ENCODE measurements around the gene MCF2L2. TPM values are rescaled to one million over a fixed set of nuclear protein-coding genes. Genes with fewer than 3 reads are reported as not detected.

The MCF2L2 gene
- total and polyA plus RNA-seq, 2 of the 13 experiments (the other 11 are each of a cell fraction or from before 2014, with no cell fraction given): not detected

GRCh38 chr3:183279371-183279770 is 149.0 kb downstream of the MCF2L2 start:
- Histone ChIP-seq H4K20me1 (ENCODE audit: insufficient read depth, low read length) (no peaks in the 10 kb centered on the region), H3K27me3 (ENCODE audit: control insufficient read depth in 1 of 2, insufficient read depth in 2 of 2, low read length in 2 of 2) (peaks cover 0 to 7% of the 10 kb centered on the region in 2 experiments; a peak in 2 of 5 replicates), H3K9me3 (ENCODE audit: low read length) (no peaks in the 10 kb centered on the region), H3K4me3 (replicated peaks in 1 of 3; ENCODE audit: insufficient read depth in 1 of 3, low read depth in 2 of 3, low read length in 3 of 3) (no peak overlapping the region), H3K36me3 (replicated peaks in 1 of 2; ENCODE audit: control insufficient read depth in 1 of 2, insufficient read depth in 2 of 2, low read length in 2 of 2) (no peaks in the 10 kb centered on the region), H3K79me2 (ENCODE audit: insufficient read depth, low read length) (no peaks in the 10 kb centered on the region), H3K9ac (ENCODE audit: insufficient read depth, low read depth, low read length) (no peak overlapping the region), H3K27ac (ENCODE audit: extremely low read length, insufficient read depth, low read length) (no peak overlapping the region), H3K4me1 (ENCODE audit: insufficient read depth, low read length) (no peaks in the 10 kb centered on the region), H3K4me2 (ENCODE audit: low read depth, low read length) (no peak overlapping the region), H2AFZ (ENCODE audit: low read length) (no peak overlapping the region)
- in situ Hi-C loops (cut with HindIII; ENCODE audit: extremely low pct_ligation_motif_present, low pct_unique_long_range_greater_than_20kb): no loop called here
- intact Hi-C loops (cut with micrococcal nuclease; ENCODE audit: unreplicated experiment): no loop called here
- no peak for ATAC-seq
- no TSS peak for BruUV-seq (replicated peaks)
- DNase-seq (ENCODE audit: low spot score): no peak
- TF ChIP-seq ZBTB3 (CRISPR knock-in tag; IDR thresholded peaks at IDR 0.05; ENCODE audit: borderline replicate concordance, low read depth): no peak
- no peak for TF ChIP-seq KLF11 (CRISPR knock-in tag; IDR thresholded peaks at IDR 0.05)
- WGBS (ENCODE audit: low lambda C conversion rate): 67% methylated on average over 3 of the region's 3 CpGs
- CTCF ChIA-PET (ENCODE audit: low intra/inter-chr PET ratio, low total read pairs): no interaction called here
- POLR2A ChIA-PET: no interaction called here
- no peak for FAIRE-seq

DNA sequence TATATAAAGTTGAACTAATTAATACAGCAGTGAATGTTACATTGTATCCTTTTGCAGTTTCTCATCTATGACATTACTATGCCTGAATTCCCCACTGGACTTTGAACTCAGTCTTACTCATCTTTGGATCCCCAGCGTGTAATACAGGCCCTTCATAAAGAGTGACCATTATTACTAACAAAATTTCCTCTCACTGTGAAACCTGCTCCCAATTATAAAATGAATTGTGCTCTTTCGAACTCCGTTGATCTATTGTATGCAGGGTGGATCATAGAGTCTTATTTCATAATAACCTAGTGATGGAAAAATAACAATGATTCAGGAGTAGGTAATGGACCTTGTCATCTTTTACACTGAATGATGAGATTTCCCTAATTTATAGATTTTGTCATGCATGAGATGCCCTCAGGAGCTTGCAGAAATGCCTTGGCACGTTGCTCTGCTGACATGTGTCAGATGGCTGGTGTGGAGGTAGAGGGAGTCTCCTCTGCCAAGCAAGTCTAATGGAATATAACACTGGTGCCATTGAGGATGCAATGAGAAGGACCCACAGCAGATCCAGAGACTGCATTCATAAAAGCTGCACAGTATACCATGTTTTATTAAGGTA is 149.8 kb downstream of the MCF2L2 start:
- POLR2A ChIA-PET: no interaction called here
- ATAC-seq: no peak
- Histone ChIP-seq H3K9ac (ENCODE audit: insufficient read depth, low read depth, low read length) (no peak overlapping the region), H3K36me3 (replicated peaks in 1 of 2; ENCODE audit: control insufficient read depth in 1 of 2, insufficient read depth in 2 of 2, low read length in 2 of 2) (no peaks in the 10 kb centered on the region), H2AFZ (ENCODE audit: low read length) (no peak overlapping the region), H3K79me2 (ENCODE audit: insufficient read depth, low read length) (no peaks in the 10 kb centered on the region), H4K20me1 (ENCODE audit: insufficient read depth, low read length) (no peaks in the 10 kb centered on the region), H3K4me3 (replicated peaks in 1 of 3; ENCODE audit: insufficient read depth in 1 of 3, low read depth in 2 of 3, low read length in 3 of 3) (no peak overlapping the region), H3K9me3 (ENCODE audit: low read length) (no peaks in the 10 kb centered on the region), H3K27me3 (ENCODE audit: control insufficient read depth in 1 of 2, insufficient read depth in 2 of 2, low read length in 2 of 2) (peaks cover 0 to 7% of the 10 kb centered on the region in 2 experiments; a peak in 2 of 5 replicates), H3K4me2 (ENCODE audit: low read depth, low read length) (no peak overlapping the region), H3K27ac (ENCODE audit: extremely low read length, insufficient read depth, low read length) (no peak overlapping the region), H3K4me1 (ENCODE audit: insufficient read depth, low read length) (no peaks in the 10 kb centered on the region)
- 45% methylated on average over 4 of the region's 4 CpGs for WGBS (ENCODE audit: low lambda C conversion rate)
- no TSS peak for BruUV-seq (replicated peaks)
- CTCF ChIA-PET (ENCODE audit: low intra/inter-chr PET ratio, low total read pairs): no interaction called here
- in situ Hi-C loops (cut with HindIII; ENCODE audit: extremely low pct_ligation_motif_present, low pct_unique_long_range_greater_than_20kb) (no loop called here), intact Hi-C loops (cut with micrococcal nuclease; ENCODE audit: unreplicated experiment) (no loop called here)
- DNase-seq (ENCODE audit: low spot score): no peak
- FAIRE-seq: no peak
- TF ChIP-seq MBNL3 (CRISPR knock-in tag; conservative IDR thresholded peaks at IDR 0.05) (no peak), ZFP36L2 (CRISPR knock-in tag; IDR thresholded peaks at IDR 0.05) (no peak), KMT2A (CRISPR knock-in tag; IDR thresholded peaks at IDR 0.05) (no peak), CEBPB (IDR thresholded peaks at IDR 0.05; ENCODE audit: borderline replicate concordance, low read depth, low read length) (no peak), BCL3 (CRISPR knock-in tag; IDR thresholded peaks at IDR 0.05) (no peak), RFX3 (CRISPR knock-in tag; IDR thresholded peaks at IDR 0.05) (no peak), SKIL (CRISPR knock-in tag; IDR thresholded peaks at IDR 0.05; ENCODE audit: borderline replicate concordance) (no peak), MAZ (IDR thresholded peaks at IDR 0.05; ENCODE audit: borderline replicate concordance, low read depth, low read length) (no peak), MAZ (CRISPR knock-in tag; IDR thresholded peaks at IDR 0.05; ENCODE audit: low read depth) (no peak)
- TF ChIP-seq, protein P1, sequence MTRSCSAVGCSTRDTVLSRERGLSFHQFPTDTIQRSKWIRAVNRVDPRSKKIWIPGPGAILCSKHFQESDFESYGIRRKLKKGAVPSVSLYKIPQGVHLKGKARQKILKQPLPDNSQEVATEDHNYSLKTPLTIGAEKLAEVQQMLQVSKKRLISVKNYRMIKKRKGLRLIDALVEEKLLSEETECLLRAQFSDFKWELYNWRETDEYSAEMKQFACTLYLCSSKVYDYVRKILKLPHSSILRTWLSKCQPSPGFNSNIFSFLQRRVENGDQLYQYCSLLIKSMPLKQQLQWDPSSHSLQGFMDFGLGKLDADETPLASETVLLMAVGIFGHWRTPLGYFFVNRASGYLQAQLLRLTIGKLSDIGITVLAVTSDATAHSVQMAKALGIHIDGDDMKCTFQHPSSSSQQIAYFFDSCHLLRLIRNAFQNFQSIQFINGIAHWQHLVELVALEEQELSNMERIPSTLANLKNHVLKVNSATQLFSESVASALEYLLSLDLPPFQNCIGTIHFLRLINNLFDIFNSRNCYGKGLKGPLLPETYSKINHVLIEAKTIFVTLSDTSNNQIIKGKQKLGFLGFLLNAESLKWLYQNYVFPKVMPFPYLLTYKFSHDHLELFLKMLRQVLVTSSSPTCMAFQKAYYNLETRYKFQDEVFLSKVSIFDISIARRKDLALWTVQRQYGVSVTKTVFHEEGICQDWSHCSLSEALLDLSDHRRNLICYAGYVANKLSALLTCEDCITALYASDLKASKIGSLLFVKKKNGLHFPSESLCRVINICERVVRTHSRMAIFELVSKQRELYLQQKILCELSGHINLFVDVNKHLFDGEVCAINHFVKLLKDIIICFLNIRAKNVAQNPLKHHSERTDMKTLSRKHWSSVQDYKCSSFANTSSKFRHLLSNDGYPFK (CRISPR knock-in tag; IDR thresholded peaks at IDR 0.05; ENCODE audit: borderline replicate concordance): no peak

Data from HepG2 (cell line).